PFSK-1 (cell line): Measurements from ENCODE around the gene OR52L1.

ENCODE experiments used
- FOXP2 ChIP-seq: optimal IDR thresholded peaks from 2 replicates; pipeline ENCODE3; 2011; ENCODE audit warnings: borderline replicate concordance, control low read depth, inconsistent platforms; ENCODE audit not compliant: insufficient read depth; ENCODE audit errors: extremely low read length, extremely low read depth
- REST ChIP-seq, 2 experiments: IDR thresholded peaks; 2 replicates each; pipeline versions ENCODE4 v1.6.1 to v1.8.0; 2011 to 2012; ENCODE audit warnings: low read depth in 2 of 2, low read length in 2 of 2, control low read depth in 1 of 2, inconsistent platforms in 1 of 2, mild to moderate bottlenecking in 1 of 2, moderate library complexity in 1 of 2; ENCODE audit not compliant: insufficient read depth in 1 of 2
- TAF1 ChIP-seq: IDR thresholded peaks from 2 replicates; pipeline ENCODE4 v1.6.1; 2012; ENCODE audit warnings: low read length, control low read depth, borderline replicate concordance; ENCODE audit not compliant: insufficient read depth

GRCh38 chr11:6013042-6013441 lies 26.3 kb upstream of the OR52L1 start:
- TF ChIP-seq FOXP2: no peak
- no peak for TF ChIP-seq REST (IDR thresholded peaks at IDR 0.05; ENCODE audit: insufficient read depth in 1 of 2, low read depth in 2 of 2, low read length in 2 of 2)
- no peak for TF ChIP-seq TAF1
